H1 (cell line): ENCODE data around the gene UHMK1. TPM values are rescaled to one million over a fixed set of nuclear protein-coding genes. Genes with fewer than 3 reads are reported as not detected.

Source experiments
- CTCF ChIA-PET: fragments of 300-600 bp; sonication (Branson Sonifier 250); formaldehyde crosslinking; loops from one replicate; lab custom pipeline; 2021; ENCODE audit not compliant: partially characterized antibody; lab: Charles Lee
- POLR2A ChIA-PET: fragments of 300-600 bp; sonication (Branson Sonifier 250); formaldehyde crosslinking; loops from one replicate; lab custom pipeline; 2021; ENCODE audit warnings: inconsistent platforms; ENCODE audit not compliant: partially characterized antibody; lab: Charles Lee
- DNase-seq, 2 experiments: peaks; one replicate each; pipeline versions ENCODE4 v3.0.0 to v3.0.0-alpha.2; 2010 to 2022; ENCODE audit warnings: low spot score in 2 of 2, low read depth in 1 of 2, mixed read lengths in 1 of 2
- FAIRE-seq: peaks from 2 replicates; lab custom pipeline; 2011; peaks lifted over from hg19 to GRCh38; lab: Jason Lieb, UNC
- H2AFZ ChIP-seq: 2 replicates; pipeline ENCODE4 v1.8.1; 2012; ENCODE audit warnings: low read length, inconsistent platforms
- H2AK5ac ChIP-seq: 2 replicates; pipeline ENCODE4 v1.6.1; 2013; ENCODE audit warnings: low read depth, low read length
- H2BK120ac ChIP-seq: replicated peaks from 2 replicates; pipeline ENCODE3; 2013; ENCODE audit warnings: low read depth, low read length, inconsistent platforms
- H2BK12ac ChIP-seq: 2 replicates; pipeline ENCODE4 v1.6.1; 2013; ENCODE audit warnings: low read depth, low read length
- H2BK15ac ChIP-seq: 2 replicates; pipeline ENCODE4 v1.6.1; 2013; ENCODE audit warnings: low read length
- H2BK20ac ChIP-seq: 2 replicates; pipeline ENCODE4 v1.6.1; 2013; ENCODE audit warnings: low read length
- H2BK5ac ChIP-seq: 2 replicates; pipeline ENCODE4 v1.6.1; 2013; ENCODE audit warnings: low read depth, low read length
- H3K14ac ChIP-seq: 2 replicates; pipeline ENCODE4 v1.6.1; 2013; ENCODE audit warnings: inconsistent platforms; ENCODE audit not compliant: insufficient read length
- H3K18ac ChIP-seq: 2 replicates; pipeline ENCODE4 v1.6.1; 2013; ENCODE audit warnings: low read length; ENCODE audit errors: extremely low read depth
- H3K23ac ChIP-seq: 2 replicates; pipeline ENCODE4 v1.6.1; 2013; ENCODE audit warnings: inconsistent platforms; ENCODE audit not compliant: insufficient read length
- H3K23me2 ChIP-seq: 2 replicates; pipeline ENCODE4 v1.6.1; 2013; ENCODE audit warnings: low read depth, low read length
- H3K27ac ChIP-seq: 2 replicates; pipeline ENCODE4 v1.6.1; 2011; ENCODE audit warnings: low read depth, low read length, inconsistent platforms
- H3K27me3 ChIP-seq, 4 experiments: replicated peaks in 1 of 4; 1 replicate in 1 of 4; 2 replicates in 3 of 4; pipeline versions ENCODE4 v1.6.1 to v1.8.1; 2011 to 2013; ENCODE audit warnings: low read length in 3 of 4, mild to moderate bottlenecking in 3 of 4, inconsistent platforms in 2 of 4, mixed read lengths in 2 of 4, moderate library complexity in 1 of 4; ENCODE audit not compliant: control insufficient read depth in 3 of 4, insufficient read depth in 3 of 4; ENCODE audit errors: extremely low read depth in 1 of 4
- H3K36me3 ChIP-seq, 4 experiments: 2 replicates each; pipeline versions ENCODE4 v1.6.1 to v1.8.1; 2011 to 2013; ENCODE audit warnings: mild to moderate bottlenecking in 4 of 4, low read length in 3 of 4, moderate library complexity in 2 of 4, control low read depth in 1 of 4, inconsistent platforms in 1 of 4; ENCODE audit not compliant: insufficient read depth in 4 of 4, control insufficient read depth in 2 of 4
- H3K4ac ChIP-seq: replicated peaks from 2 replicates; pipeline ENCODE3; 2013; ENCODE audit warnings: low read length, low read depth, mixed read lengths, inconsistent platforms; ENCODE audit not compliant: insufficient read length
- H3K4me1 ChIP-seq, 4 experiments: replicated peaks in 1 of 4; 1 replicate in 1 of 4; 2 replicates in 3 of 4; pipeline versions ENCODE4 v1.6.1 to v1.8.1; 2011 to 2013; ENCODE audit warnings: low read length in 3 of 4, inconsistent platforms in 2 of 4, mixed read lengths in 1 of 4; ENCODE audit not compliant: insufficient read depth in 4 of 4, control insufficient read depth in 3 of 4
- H3K4me2 ChIP-seq, 2 experiments: 2 replicates each; pipeline versions ENCODE4 v1.6.1 to v1.8.1; 2011 to 2013; ENCODE audit warnings: low read depth in 2 of 2, low read length in 2 of 2, control low read depth in 1 of 2, inconsistent platforms in 1 of 2, mild to moderate bottlenecking in 1 of 2; ENCODE audit not compliant: insufficient read depth in 1 of 2
- H3K4me3 ChIP-seq, 4 experiments: fragments of 200-600, 300-600 bp in 1 of 4; sonication (generic), shearing (Covaris generic), sonication (Bioruptor Twin) in 1 of 4; 2 replicates each; pipeline versions ENCODE4 v1.5.1 to v1.8.1; 2011 to 2016; ENCODE audit warnings: low read length in 4 of 4, low read depth in 3 of 4, control low read depth in 2 of 4, inconsistent platforms in 2 of 4, mild to moderate bottlenecking in 2 of 4, mixed read lengths in 1 of 4, moderate library complexity in 1 of 4; ENCODE audit not compliant: insufficient read depth in 2 of 4; ENCODE audit errors: extremely low read depth in 1 of 4
- H3K56ac ChIP-seq: replicated peaks from 2 replicates; pipeline ENCODE3; 2013; ENCODE audit warnings: low read depth, mild to moderate bottlenecking, mixed read lengths, low read length, inconsistent platforms; ENCODE audit not compliant: insufficient read length
- H3K79me1 ChIP-seq: 2 replicates; pipeline ENCODE4 v1.6.1; 2013; ENCODE audit warnings: low read depth, low read length, control low read depth
- H3K79me2 ChIP-seq, 2 experiments: 2 replicates each; pipeline versions ENCODE4 v1.6.1 to v1.8.1; 2012 to 2013; ENCODE audit warnings: low read length in 2 of 2, mild to moderate bottlenecking in 2 of 2, inconsistent platforms in 1 of 2; ENCODE audit not compliant: insufficient read depth in 2 of 2, control insufficient read depth in 1 of 2
- H3K9ac ChIP-seq, 4 experiments: replicated peaks in 1 of 4; 1 replicate in 1 of 4; 2 replicates in 3 of 4; pipeline versions ENCODE4 v1.6.1 to v1.8.1; 2011 to 2013; ENCODE audit warnings: low read depth in 3 of 4, low read length in 3 of 4, control low read depth in 2 of 4, mild to moderate bottlenecking in 2 of 4, moderate library complexity in 2 of 4, inconsistent platforms in 1 of 4; ENCODE audit errors: extremely low read depth in 1 of 4
- H3K9me3 ChIP-seq, 2 experiments: 2 replicates each; pipeline versions ENCODE4 v1.6.1 to v1.8.1; 2012 to 2013; ENCODE audit warnings: mild to moderate bottlenecking in 2 of 2, moderate library complexity in 2 of 2, control low read depth in 1 of 2, inconsistent platforms in 1 of 2, low read depth in 1 of 2, low read length in 1 of 2, mixed read lengths in 1 of 2; ENCODE audit not compliant: insufficient read depth in 2 of 2
- H4K20me1 ChIP-seq, 2 experiments: replicated peaks in 1 of 2; 2 replicates each; pipeline versions ENCODE3 to v1.8.1; 2011 to 2013; ENCODE audit warnings: inconsistent platforms in 2 of 2, low read length in 2 of 2, mild to moderate bottlenecking in 1 of 2; ENCODE audit not compliant: insufficient read depth in 2 of 2, control insufficient read depth in 1 of 2
- H4K5ac ChIP-seq: 2 replicates; pipeline ENCODE4 v1.6.1; 2013; ENCODE audit warnings: low read length, low read depth, mixed read lengths, inconsistent platforms; ENCODE audit not compliant: insufficient read length
- H4K8ac ChIP-seq: 2 replicates; pipeline ENCODE4 v1.8.0; 2013; ENCODE audit warnings: mild to moderate bottlenecking, moderate library complexity, low read length, inconsistent platforms; ENCODE audit not compliant: insufficient read depth; ENCODE audit errors: extremely low read depth
- H4K91ac ChIP-seq: replicated peaks from 2 replicates; pipeline ENCODE3; 2013; ENCODE audit warnings: low read length, mixed read lengths, inconsistent platforms; ENCODE audit not compliant: insufficient read length
- BACH1 ChIP-seq: IDR thresholded peaks from 2 replicates; pipeline ENCODE4 v1.6.1; 2012; ENCODE audit warnings: low read length, improper control_type of control experiment
- HDAC2 ChIP-seq, 2 experiments: fragments of 300-600 bp in 1 of 2; sonication (generic) in 1 of 2; IDR thresholded peaks; 2 replicates each; pipeline ENCODE4 v1.6.1; 2011 to 2012; ENCODE audit warnings: low read depth in 2 of 2, low read length in 2 of 2, mild to moderate bottlenecking in 2 of 2, moderate library complexity in 2 of 2, borderline replicate concordance in 1 of 2, inconsistent platforms in 1 of 2
- POLR2A ChIP-seq, 2 experiments: IDR thresholded peaks; 1 replicate in 1 of 2; 2 replicates in 1 of 2; pipeline ENCODE4 v1.6.1; 2011; ENCODE audit warnings: low read depth in 2 of 2, low read length in 2 of 2, mild to moderate bottlenecking in 2 of 2; ENCODE audit errors: control extremely low read depth in 1 of 2
- POU5F1 ChIP-seq: IDR thresholded peaks from 2 replicates; pipeline ENCODE4 v1.6.1; 2011; ENCODE audit warnings: low read depth, mild to moderate bottlenecking, low read length, moderate library complexity
- WGBS, 2 experiments: shearing (Covaris generic) in 1 of 2; methylation state at CpG; one replicate each; pipeline versions ENCODE4 v1.1.6 to v1.1.7; 2013 to 2015; ENCODE audit warnings: low lambda C conversion rate in 2 of 2, mixed read lengths in 2 of 2, inconsistent platforms in 1 of 2, low coverage in 1 of 2, missing lambda C conversion rate in 1 of 2; ENCODE audit not compliant: insufficient replicate concordance in 2 of 2, insufficient coverage in 1 of 2, insufficient read length in 1 of 2; ENCODE audit errors: extremely low coverage in 1 of 2, missing lambda C conversion rate in 1 of 2; 5-methylcytosine and 5-hydroxymethylcytosine counted together
- polyA plus RNA-seq, 7 experiments: library from polyadenylated mRNA; depleted of rRNA in 3 of 7; stranded (reverse) in 5 of 7; unstranded in 2 of 7; fragments of >200 nt in 5 of 7; fragments of 200-250 nt in 2 of 7; gene quantifications; 1 replicate in 5 of 7; 2 replicates in 1 of 7; 4 replicates in 1 of 7; pipeline versions ENCODE4 v1.2.1 to v1.2.3, GENCODE V29; 2011 to 2013; ENCODE audit warnings: missing spikeins in 2 of 7, mixed read lengths in 2 of 7
- total RNA-seq: library from RNA; stranded (reverse); fragmentation: NEBNext Ultra II Directional; extraction: Animal tissue kit (Norgen Biotek cat#: 25700); gene quantifications from 2 replicates; pipeline ENCODE4 v1.2.1, GENCODE V29; 2021

Gene UHMK1
- total and polyA plus RNA-seq, 2 of the 8 experiments (the other 6 are each of a cell fraction or from before 2014, with no cell fraction given): 4.6 to 16.1 TPM

GRCh38 chr1:162568802-162569201, 71.2 kb downstream of the UHMK1 start:
- H3K9me3 ChIP-seq: no peaks in the 10 kb centered on the region
- H3K9ac ChIP-seq: no peak overlapping the region
- TF ChIP-seq BACH1 (no peak), POLR2A (IDR thresholded peaks at IDR 0.05; ENCODE audit: control extremely low read depth in 1 of 2, low read depth in 2 of 2, low read length in 2 of 2) (no peak), HDAC2 (IDR thresholded peaks at IDR 0.05; ENCODE audit: borderline replicate concordance in 1 of 2, low read depth in 2 of 2, low read length in 2 of 2) (no peak), POU5F1 (no peak)
- H2BK15ac ChIP-seq: no peak overlapping the region
- no peak overlapping the region for H3K4me2 ChIP-seq
- no peak overlapping the region for H4K91ac ChIP-seq
- no peak overlapping the region for H3K23ac ChIP-seq
- DNase-seq: no peak
- H3K36me3 ChIP-seq: no peaks in the 10 kb centered on the region
- no peak overlapping the region for H3K14ac ChIP-seq
- H4K5ac ChIP-seq: no peak overlapping the region
- peaks cover 0 to 2% of the 10 kb centered on the region in 2 experiments for H4K20me1 ChIP-seq
- H2BK20ac ChIP-seq: no peak overlapping the region
- no peaks in the 10 kb centered on the region; the same call in 1 of the 2 replicates for H3K79me1 ChIP-seq
- 92% methylated on average over 4 of the region's 4 CpGs; no CpG with 5 or more reads in 1 of the 2 experiments for WGBS, 2 experiments
- H3K56ac ChIP-seq: no peak overlapping the region
- H2BK5ac ChIP-seq: no peak overlapping the region
- no peaks in the 10 kb centered on the region for H3K27me3 ChIP-seq
- POLR2A ChIA-PET: no interaction called here
- H2AFZ ChIP-seq: no peak overlapping the region
- H3K4me3 ChIP-seq: no peak overlapping the region
- no peaks in the 10 kb centered on the region for H3K4me1 ChIP-seq
- no peaks in the 10 kb centered on the region for H3K23me2 ChIP-seq
- no peak overlapping the region for H2BK120ac ChIP-seq
- no peak overlapping the region for H4K8ac ChIP-seq
- no peak overlapping the region for H3K27ac ChIP-seq
- FAIRE-seq: no peak
- no peak overlapping the region for H3K4ac ChIP-seq
- H2AK5ac ChIP-seq: no peak overlapping the region
- CTCF ChIA-PET: no interaction called here
- H3K79me2 ChIP-seq: peaks cover 0 to 11% of the 10 kb centered on the region in 2 experiments; a peak in 2 of 4 replicates
- no peak overlapping the region for H3K18ac ChIP-seq
- no peak overlapping the region for H2BK12ac ChIP-seq
